RWPE2 (cell line): ENCODE data around the gene NALCN.
A peak's percentile ranks its signal among the peaks of the same experiment; 100 is the strongest.

Experiments
- ATAC-seq: fragments of 200-7000 bp; cut with Tn5 transposase; 3 replicates; pipeline ENCODE4 v1.9.1; 2021; ENCODE audit warnings: low read depth
- DNase-seq: peaks from one replicate; pipeline ENCODE4 v3.0.0-alpha.2; 2020; ENCODE audit warnings: low spot score
- H3K27ac ChIP-seq: fragments of 450-650 bp; 2 replicates; pipeline ENCODE4 v1.5.1; 2017; ENCODE audit warnings: mild to moderate bottlenecking; ENCODE audit not compliant: poor library complexity, severe bottlenecking
- H3K27me3 ChIP-seq: fragments of 250-450 bp; sonication (Bioruptor Pico); 2 replicates; pipeline ENCODE4 v1.5.1; 2021; ENCODE audit warnings: mild to moderate bottlenecking, moderate library complexity; ENCODE audit not compliant: insufficient read depth, poor library complexity, severe bottlenecking
- H3K36me3 ChIP-seq: fragments of 250-450 bp; sonication (Bioruptor Pico); 2 replicates; pipeline ENCODE4 v1.5.1; 2020; ENCODE audit warnings: low read depth, mild to moderate bottlenecking, moderate library complexity
- H3K4me1 ChIP-seq: fragments of 250-450 bp; sonication (Bioruptor Pico); 2 replicates; pipeline ENCODE4 v1.5.1; 2021; ENCODE audit warnings: mild to moderate bottlenecking, moderate library complexity; ENCODE audit not compliant: insufficient read depth, poor library complexity, severe bottlenecking
- H3K4me3 ChIP-seq: fragments of 250-450 bp; sonication (Bioruptor Pico); 2 replicates; pipeline ENCODE4 v1.5.1; 2021; ENCODE audit warnings: mild to moderate bottlenecking, moderate library complexity; ENCODE audit not compliant: severe bottlenecking
- H3K9me3 ChIP-seq: fragments of 250-450 bp; sonication (Bioruptor Pico); 2 replicates; pipeline ENCODE4 v1.5.1; 2021; ENCODE audit warnings: mild to moderate bottlenecking, moderate library complexity; ENCODE audit not compliant: severe bottlenecking
- TF ChIP-seq, protein P1 (sequence below): fragments of 450-650 bp; IDR thresholded peaks from one replicate; pipeline ENCODE4 v1.5.1; 2017; ENCODE audit warnings: mild to moderate bottlenecking, moderate library complexity; ENCODE audit not compliant: poor library complexity, severe bottlenecking

Gene NALCN

DNA sequence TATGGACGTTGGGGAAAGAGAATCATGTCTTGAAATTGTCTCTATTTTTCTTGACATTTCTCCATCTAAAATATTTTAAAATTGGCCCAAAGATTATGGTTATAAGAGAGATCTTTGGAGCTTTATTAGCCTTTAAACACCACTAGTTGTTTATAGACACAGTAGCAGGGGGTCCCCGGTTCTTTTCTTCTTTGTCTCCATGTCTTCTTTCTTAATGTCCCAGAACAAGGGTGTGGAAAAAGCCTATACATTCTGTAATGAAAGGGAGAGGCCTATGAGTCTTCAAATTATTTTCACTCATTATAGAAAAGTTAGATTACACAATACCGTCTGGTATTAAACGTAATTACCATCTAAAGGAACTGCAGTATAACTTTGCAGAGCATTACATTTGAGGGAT is 300.0 kb downstream of the NALCN start:
- TF ChIP-seq, protein P1, sequence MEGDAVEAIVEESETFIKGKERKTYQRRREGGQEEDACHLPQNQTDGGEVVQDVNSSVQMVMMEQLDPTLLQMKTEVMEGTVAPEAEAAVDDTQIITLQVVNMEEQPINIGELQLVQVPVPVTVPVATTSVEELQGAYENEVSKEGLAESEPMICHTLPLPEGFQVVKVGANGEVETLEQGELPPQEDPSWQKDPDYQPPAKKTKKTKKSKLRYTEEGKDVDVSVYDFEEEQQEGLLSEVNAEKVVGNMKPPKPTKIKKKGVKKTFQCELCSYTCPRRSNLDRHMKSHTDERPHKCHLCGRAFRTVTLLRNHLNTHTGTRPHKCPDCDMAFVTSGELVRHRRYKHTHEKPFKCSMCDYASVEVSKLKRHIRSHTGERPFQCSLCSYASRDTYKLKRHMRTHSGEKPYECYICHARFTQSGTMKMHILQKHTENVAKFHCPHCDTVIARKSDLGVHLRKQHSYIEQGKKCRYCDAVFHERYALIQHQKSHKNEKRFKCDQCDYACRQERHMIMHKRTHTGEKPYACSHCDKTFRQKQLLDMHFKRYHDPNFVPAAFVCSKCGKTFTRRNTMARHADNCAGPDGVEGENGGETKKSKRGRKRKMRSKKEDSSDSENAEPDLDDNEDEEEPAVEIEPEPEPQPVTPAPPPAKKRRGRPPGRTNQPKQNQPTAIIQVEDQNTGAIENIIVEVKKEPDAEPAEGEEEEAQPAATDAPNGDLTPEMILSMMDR: no peak
- Histone ChIP-seq H3K36me3 (no peaks in the 10 kb centered on the region), H3K9me3 (no peaks in the 10 kb centered on the region), H3K27me3 (no peaks in the 10 kb centered on the region), H3K4me1 (no peaks in the 10 kb centered on the region), H3K27ac (no peak overlapping the region), H3K4me3 (no peak overlapping the region)
- DNase-seq (no peak), ATAC-seq (no peak)

DNA sequence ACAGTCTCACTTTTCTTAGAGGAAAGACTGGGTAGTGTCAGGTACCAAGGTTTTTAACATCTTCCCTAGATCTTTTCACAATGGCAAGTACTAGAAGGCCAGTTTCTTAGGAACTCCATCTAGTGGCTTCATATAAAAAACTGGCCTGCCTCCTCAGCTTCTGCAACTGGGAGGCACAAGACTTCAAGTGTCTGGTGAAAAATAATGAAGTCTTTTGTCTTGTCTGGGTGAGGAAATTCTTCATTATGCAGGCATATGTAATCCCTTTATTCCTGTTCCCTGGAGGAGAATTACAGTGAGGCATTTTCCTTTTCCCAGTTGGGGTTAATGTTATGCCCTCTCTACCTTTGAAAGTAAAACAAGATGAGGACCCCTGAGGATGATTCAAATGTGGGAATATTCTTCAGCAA is 300.5 kb downstream of the NALCN start:
- no peak overlapping the region for H3K27ac ChIP-seq

DNA sequence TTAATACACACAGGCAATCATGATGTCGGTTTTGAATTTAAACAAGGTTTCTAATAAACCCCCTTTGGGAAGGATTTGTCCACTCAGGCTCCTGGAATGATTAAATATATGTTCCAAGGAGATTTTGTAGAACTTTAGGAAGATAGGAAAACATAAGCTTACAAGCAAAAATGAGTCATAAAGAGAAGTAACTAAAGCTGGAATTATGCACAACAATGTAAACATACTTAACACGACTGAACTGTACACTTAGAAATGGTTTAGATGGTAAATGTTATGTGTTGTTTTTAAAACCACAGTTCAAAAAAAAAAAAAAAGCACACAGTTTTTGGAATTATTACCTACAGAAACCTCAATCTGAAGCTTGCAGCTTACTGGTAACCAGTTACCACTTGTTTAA is 304.4 kb downstream of the NALCN start:
- TF ChIP-seq, protein P1: no peak
- DNase-seq (no peak), ATAC-seq (no peak)
- Histone ChIP-seq H3K36me3 (no peaks in the 10 kb centered on the region), H3K9me3 (no peaks in the 10 kb centered on the region), H3K4me1 (no peaks in the 10 kb centered on the region), H3K27me3 (no peaks in the 10 kb centered on the region), H3K4me3 (no peak overlapping the region), H3K27ac (no peak overlapping the region)

More for the DNA sequence above, 300.5 kb downstream of the NALCN start:
- Histone ChIP-seq H3K27me3 (no peaks in the 10 kb centered on the region), H3K4me1 (no peaks in the 10 kb centered on the region), H3K4me3 (no peak overlapping the region), H3K9me3 (no peaks in the 10 kb centered on the region), H3K36me3 (no peaks in the 10 kb centered on the region)
- TF ChIP-seq, protein P1: peak; percentile 20
- ATAC-seq (peak; percentile 41; the same call in 1 of the 3 replicates), DNase-seq (no peak)

DNA sequence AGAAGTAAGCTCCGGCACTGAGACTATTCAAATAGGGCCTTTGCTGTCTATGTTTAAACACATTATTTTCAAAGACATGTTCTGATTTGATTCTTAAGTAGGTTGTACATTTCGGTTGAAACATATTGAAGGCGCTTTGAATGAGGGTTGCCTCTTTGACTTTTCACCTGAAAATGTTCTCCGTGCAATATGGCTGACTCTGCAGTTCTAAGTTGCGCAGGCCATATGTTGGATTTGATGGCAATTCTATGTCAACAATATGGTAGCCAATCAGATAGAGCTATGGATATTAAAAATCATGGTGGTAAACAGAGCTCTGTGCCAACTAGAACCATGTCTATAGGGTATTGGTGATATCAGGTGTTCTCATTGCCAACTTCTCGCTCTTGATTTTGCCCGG is 307.3 kb downstream of the NALCN start:
- Histone ChIP-seq H3K27me3 (no peaks in the 10 kb centered on the region), H3K4me1 (no peaks in the 10 kb centered on the region), H3K27ac (no peak overlapping the region), H3K4me3 (no peak overlapping the region), H3K36me3 (no peaks in the 10 kb centered on the region), H3K9me3 (no peaks in the 10 kb centered on the region)
- DNase-seq: no peak
- no peak for ATAC-seq
- TF ChIP-seq, protein P1: no peak

DNA sequence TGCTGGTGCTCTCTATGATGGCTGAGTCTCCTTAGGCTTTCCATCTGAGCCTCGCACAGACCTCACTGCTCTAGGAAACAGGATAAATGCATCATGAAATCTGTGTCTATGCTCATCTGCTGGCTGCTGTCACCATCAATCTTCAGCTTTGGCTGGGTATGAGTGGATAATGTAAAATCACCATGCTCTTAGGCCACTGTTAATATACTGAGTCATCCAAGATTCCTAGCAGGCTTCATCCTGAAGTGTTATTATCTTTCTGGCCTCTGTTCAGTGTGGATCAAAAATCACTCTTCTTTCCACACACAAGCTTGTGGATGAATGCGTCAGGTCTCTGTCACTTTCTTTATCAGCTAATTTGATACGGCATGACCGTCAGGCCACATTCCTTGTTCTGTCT is 317.4 kb downstream of the NALCN start:
- DNase-seq (no peak), ATAC-seq (no peak)
- H3K36me3 ChIP-seq: no peaks in the 10 kb centered on the region
- no peaks in the 10 kb centered on the region for H3K4me1 ChIP-seq
- no peak overlapping the region for H3K4me3 ChIP-seq
- no peaks in the 10 kb centered on the region for H3K27me3 ChIP-seq
- no peak overlapping the region for H3K27ac ChIP-seq
- H3K9me3 ChIP-seq: no peaks in the 10 kb centered on the region
- TF ChIP-seq, protein P1: no peak
